IPS-20b (cell line): ENCODE measurements around the gene SLC4A11.
A peak's percentile ranks its signal among the peaks of the same experiment; 100 is the strongest.

Experiments used
- H3K27ac ChIP-seq: one replicate; pipeline ENCODE4 v1.5.1; 2013; ENCODE audit warnings: low read length
- H3K27me3 ChIP-seq: 2 replicates; pipeline ENCODE4 v1.6.1; 2013; ENCODE audit warnings: mild to moderate bottlenecking, low read length, inconsistent platforms; ENCODE audit not compliant: insufficient read depth
- H3K36me3 ChIP-seq: 2 replicates; pipeline ENCODE4 v1.6.1; 2013; ENCODE audit warnings: low read depth, mild to moderate bottlenecking, inconsistent platforms, low read length, moderate library complexity; ENCODE audit not compliant: insufficient read depth
- H3K4me1 ChIP-seq: 2 replicates; pipeline ENCODE4 v1.6.1; 2013; ENCODE audit warnings: mild to moderate bottlenecking, control low read depth, inconsistent platforms, low read length, moderate library complexity; ENCODE audit not compliant: insufficient read depth
- H3K4me3 ChIP-seq: 2 replicates; pipeline ENCODE4 v1.5.1; 2013; ENCODE audit warnings: mild to moderate bottlenecking, low read length, inconsistent platforms
- H3K9ac ChIP-seq: 2 replicates; pipeline ENCODE4 v1.6.1; 2013; ENCODE audit warnings: low read depth, mild to moderate bottlenecking, inconsistent platforms, low read length, moderate library complexity
- H3K9me3 ChIP-seq: 2 replicates; pipeline ENCODE4 v1.6.1; 2013; ENCODE audit warnings: mild to moderate bottlenecking, low read depth, low read length, inconsistent platforms; ENCODE audit not compliant: insufficient read depth

Gene SLC4A11

GRCh38 chr20:3239026-3239866, at the start of gene SLC4A11:
Gene SLC4A11 (minus strand): TSS chr20:3239190. CDS start chr20:3239137, 53 bp downstream.
- no peak within 1 kb of the TSS for H3K27ac ChIP-seq
- no peaks in the 10 kb centered on the region for H3K9me3 ChIP-seq
- peaks cover 71% of the 10 kb centered on the region for H3K27me3 ChIP-seq
- H3K36me3 ChIP-seq = no peaks in the 10 kb centered on the region
- no peaks in the 10 kb centered on the region for H3K4me1 ChIP-seq
- H3K9ac ChIP-seq = peak within 1 kb of the TSS; percentile 65; the same call in 1 of the 2 replicates
- H3K4me3 ChIP-seq = peak within 1 kb of the TSS; percentile 87

GRCh38 chr20:3283222-3283820, 44.3 kb upstream of the SLC4A11 start:
- no peaks in the 10 kb centered on the region for H3K27me3 ChIP-seq
- no peak overlapping the region for H3K9ac ChIP-seq
- H3K36me3 ChIP-seq = peaks cover 9% of the 10 kb centered on the region
- no peaks in the 10 kb centered on the region for H3K9me3 ChIP-seq
- H3K27ac ChIP-seq = no peak overlapping the region
- 0 out of 2 replicates have a peak, but pooled peaks cover 2% of the 10 kb centered on the region for H3K4me1 ChIP-seq
- H3K4me3 ChIP-seq = no peak overlapping the region

- no peaks in the 10 kb centered on the region for H3K9me3 ChIP-seq
- H3K4me3 ChIP-seq = no peak overlapping the region
- H3K9ac ChIP-seq = 0 out of 2 replicates have a peak overlapping the region, but pooled peaks have one; percentile 8
- no peaks in the 10 kb centered on the region for H3K27me3 ChIP-seq
- 0 out of 2 replicates have a peak, but pooled peaks cover 2% of the 10 kb centered on the region for H3K4me1 ChIP-seq
- H3K36me3 ChIP-seq = peaks cover 9% of the 10 kb centered on the region
- H3K27ac ChIP-seq = no peak overlapping the region
These were observed 43.6 kb upstream of the SLC4A11 start for GRCh38 chr20:3282271-3283221.

- Histone ChIP-seq H3K27ac (no peak overlapping the region), H3K27me3 (no peaks in the 10 kb centered on the region), H3K36me3 (peaks cover 9% of the 10 kb centered on the region), H3K4me3 (no peak overlapping the region), H3K9ac (no peak overlapping the region), H3K4me1 (0 out of 2 replicates have a peak, but pooled peaks cover 2% of the 10 kb centered on the region), H3K9me3 (no peaks in the 10 kb centered on the region)
These were observed 42.4 kb upstream of the SLC4A11 start for GRCh38 chr20:3281437-3281836.

- Histone ChIP-seq H3K27me3 (no peaks in the 10 kb centered on the region), H3K9me3 (no peaks in the 10 kb centered on the region), H3K4me1 (0 out of 2 replicates have a peak, but pooled peaks cover 2% of the 10 kb centered on the region), H3K4me3 (no peak overlapping the region), H3K9ac (no peak overlapping the region), H3K27ac (no peak overlapping the region), H3K36me3 (peaks cover 9% of the 10 kb centered on the region)
These were observed 40.8 kb upstream of the SLC4A11 start for GRCh38 chr20:3279761-3280160.

GRCh38 chr20:3277686-3278465, 38.9 kb upstream of the SLC4A11 start:
- Histone ChIP-seq H3K4me1 (0 out of 2 replicates have a peak, but pooled peaks cover 2% of the 10 kb centered on the region), H3K9ac (no peak overlapping the region), H3K36me3 (peaks cover 9% of the 10 kb centered on the region), H3K4me3 (no peak overlapping the region), H3K27ac (no peak overlapping the region), H3K27me3 (no peaks in the 10 kb centered on the region), H3K9me3 (no peaks in the 10 kb centered on the region)

- Histone ChIP-seq H3K27ac (no peak overlapping the region), H3K4me1 (no peaks in the 10 kb centered on the region), H3K9ac (no peak overlapping the region), H3K36me3 (peaks cover 9% of the 10 kb centered on the region), H3K9me3 (no peaks in the 10 kb centered on the region), H3K27me3 (no peaks in the 10 kb centered on the region), H3K4me3 (no peak overlapping the region)
These were observed 37.7 kb upstream of the SLC4A11 start for GRCh38 chr20:3276680-3277015.

- Histone ChIP-seq H3K9ac (no peak overlapping the region), H3K36me3 (peaks cover 4% of the 10 kb centered on the region), H3K4me3 (no peak overlapping the region), H3K9me3 (no peaks in the 10 kb centered on the region), H3K27ac (no peak overlapping the region), H3K4me1 (no peaks in the 10 kb centered on the region), H3K27me3 (no peaks in the 10 kb centered on the region)
These were observed 37.1 kb upstream of the SLC4A11 start for GRCh38 chr20:3275966-3276679.

- H3K27ac ChIP-seq = no peak overlapping the region
- no peaks in the 10 kb centered on the region for H3K4me1 ChIP-seq
- no peaks in the 10 kb centered on the region for H3K9me3 ChIP-seq
- no peak overlapping the region for H3K4me3 ChIP-seq
- no peak overlapping the region for H3K9ac ChIP-seq
- H3K27me3 ChIP-seq = no peaks in the 10 kb centered on the region
- H3K36me3 ChIP-seq = peaks cover 4% of the 10 kb centered on the region; the same call in 1 of the 2 replicates
These were observed 36.3 kb upstream of the SLC4A11 start for GRCh38 chr20:3275064-3275935.

- Histone ChIP-seq H3K36me3 (no peaks in the 10 kb centered on the region), H3K4me3 (no peak overlapping the region), H3K9me3 (no peaks in the 10 kb centered on the region), H3K27me3 (no peaks in the 10 kb centered on the region), H3K27ac (no peak overlapping the region), H3K4me1 (no peaks in the 10 kb centered on the region), H3K9ac (no peak overlapping the region)
These were observed 34.4 kb upstream of the SLC4A11 start for GRCh38 chr20:3273371-3273770.
